OCI-M2 (cell line): ENCODE results near the gene RBPJ.
"Not testable (repeated sequence)": the region's sequence is repeated elsewhere in the genome, so short reads cannot be mapped to it uniquely, and the experiment has no call there.

Source experiments
- DNase-seq: peaks from one replicate; lab custom pipeline; 2025; ENCODE audit not compliant: unreplicated experiment; lab: John Stamatoyannopoulos, UW

RBPJ gene

DNA sequence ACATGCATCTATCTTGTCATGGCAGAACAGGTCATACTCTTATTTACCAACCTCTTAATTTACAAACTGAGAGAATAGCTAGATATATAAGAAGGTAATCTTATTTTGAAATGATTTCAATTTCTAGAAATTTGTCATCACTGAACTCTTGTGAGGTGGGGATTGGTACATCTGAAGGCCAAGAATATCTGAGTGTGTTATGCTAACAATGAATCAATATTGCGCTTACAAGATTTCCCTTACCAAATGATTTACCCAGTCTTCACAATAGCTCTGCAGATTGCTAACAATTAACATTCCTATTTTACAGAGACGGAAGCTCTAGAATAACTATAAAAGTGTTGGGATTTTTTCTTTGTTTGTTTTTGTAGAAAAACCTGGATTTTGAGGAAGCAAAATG is 48.3 kb downstream of the RBPJ start:
- no peak for DNase-seq

GRCh38 chr4:26369581-26369980 is 48.8 kb downstream of the RBPJ start:
- no peak for DNase-seq

DNA sequence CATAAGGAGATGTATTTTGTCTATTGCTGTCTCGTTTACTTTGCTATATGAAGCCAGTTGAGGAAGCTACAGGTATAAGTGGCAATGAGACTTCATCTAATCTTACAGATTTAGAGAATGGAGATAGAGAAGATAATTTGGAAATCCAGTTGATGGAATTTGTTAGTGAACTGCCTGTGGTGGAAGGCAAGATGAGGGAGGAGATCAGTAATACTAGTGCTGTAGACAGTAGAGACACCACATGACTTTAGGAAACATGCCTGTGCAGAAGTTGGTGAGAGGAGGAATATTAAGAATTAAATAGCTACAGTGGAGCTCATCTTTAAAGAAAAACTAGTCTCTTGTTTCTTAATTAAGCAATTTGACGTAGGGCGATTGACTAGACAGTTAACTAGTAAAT is 51.3 kb downstream of the RBPJ start:
- no peak for DNase-seq

GRCh38 chr4:26372525-26373172 is 51.8 kb downstream of the RBPJ start:
- DNase-seq: no peak

DNA sequence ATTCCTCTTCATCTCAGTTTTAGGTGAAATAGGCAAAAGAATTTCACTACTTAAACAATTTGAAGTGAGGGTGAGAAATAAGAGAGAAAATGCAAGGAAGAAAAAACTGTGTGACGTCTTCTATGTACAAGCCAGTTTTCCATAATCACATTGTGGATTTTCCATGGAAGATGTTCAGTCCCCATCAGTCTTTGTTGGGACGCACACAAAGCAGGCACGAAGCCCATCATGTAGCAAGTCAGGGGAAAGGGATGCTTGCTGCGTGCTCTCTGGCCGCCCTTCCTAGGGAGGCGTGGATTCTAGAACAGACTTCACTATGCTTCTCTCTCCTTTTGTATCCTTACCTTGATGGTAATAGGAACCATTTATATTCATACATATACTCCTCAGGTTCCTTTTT is 54.7 kb downstream of the RBPJ start:
- no peak for DNase-seq

GRCh38 chr4:26377328-26378311 is 56.8 kb downstream of the RBPJ start:
- no peak for DNase-seq

GRCh38 chr4:26379837-26380236 is 59.0 kb downstream of the RBPJ start:
- no peak for DNase-seq

GRCh38 chr4:26380740-26381139 is 59.9 kb downstream of the RBPJ start:
- DNase-seq: no peak

- DNase-seq: no peak
Measured at GRCh38 chr4:26384380-26385057, 63.7 kb downstream of the RBPJ start.

GRCh38 chr4:26385690-26386089 is 64.9 kb downstream of the RBPJ start:
- no peak for DNase-seq

GRCh38 chr4:26386386-26386785 is 65.6 kb downstream of the RBPJ start:
- DNase-seq: no peak

- DNase-seq: no peak
Measured at GRCh38 chr4:26388671-26389070, 67.9 kb downstream of the RBPJ start.

DNA sequence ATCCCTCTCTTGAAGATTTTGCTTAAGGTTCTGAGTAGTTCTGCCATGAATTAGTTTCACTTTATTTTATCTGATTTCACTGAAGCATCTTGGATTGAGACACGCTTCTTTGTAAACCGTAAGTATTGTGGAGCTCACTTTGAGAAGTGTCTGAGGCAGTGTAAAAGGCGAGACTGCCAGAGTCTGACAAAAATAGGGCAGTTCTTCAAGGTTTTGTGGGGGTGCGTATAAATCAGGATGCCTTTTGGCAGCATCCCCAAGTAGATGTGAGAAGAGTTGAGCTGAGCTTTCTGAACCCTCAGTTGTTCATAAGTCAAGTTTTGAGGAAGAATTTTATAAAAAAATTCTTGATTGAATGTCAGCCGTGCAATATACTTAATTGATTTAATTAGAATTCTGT is 76.3 kb downstream of the RBPJ start:
- DNase-seq: no peak

- DNase-seq: no peak
Measured at GRCh38 chr4:26400132-26400531, 79.3 kb downstream of the RBPJ start.

- not testable (repeated sequence) for DNase-seq
Measured at GRCh38 chr4:26402017-26402416, 81.2 kb downstream of the RBPJ start.

DNA sequence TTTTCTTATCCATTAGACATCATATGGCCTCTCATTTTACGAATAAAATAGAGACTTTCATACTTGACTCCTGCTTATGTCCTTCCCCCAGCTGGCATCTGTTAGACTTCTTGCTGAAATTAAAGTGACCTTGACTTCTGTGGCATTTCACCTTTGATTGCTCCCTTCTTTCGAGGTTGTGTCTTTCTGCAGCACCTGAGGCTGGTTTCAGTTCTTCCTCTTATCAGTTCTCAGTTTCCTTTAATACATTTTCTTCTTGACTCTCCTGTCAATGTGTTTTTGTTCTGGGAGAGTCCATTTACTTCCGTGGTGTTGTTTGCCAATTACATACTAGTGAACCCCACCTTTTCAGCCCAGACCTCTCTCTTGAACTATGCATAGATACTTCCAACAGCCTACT is 81.6 kb downstream of the RBPJ start:
- no peak for DNase-seq

DNA sequence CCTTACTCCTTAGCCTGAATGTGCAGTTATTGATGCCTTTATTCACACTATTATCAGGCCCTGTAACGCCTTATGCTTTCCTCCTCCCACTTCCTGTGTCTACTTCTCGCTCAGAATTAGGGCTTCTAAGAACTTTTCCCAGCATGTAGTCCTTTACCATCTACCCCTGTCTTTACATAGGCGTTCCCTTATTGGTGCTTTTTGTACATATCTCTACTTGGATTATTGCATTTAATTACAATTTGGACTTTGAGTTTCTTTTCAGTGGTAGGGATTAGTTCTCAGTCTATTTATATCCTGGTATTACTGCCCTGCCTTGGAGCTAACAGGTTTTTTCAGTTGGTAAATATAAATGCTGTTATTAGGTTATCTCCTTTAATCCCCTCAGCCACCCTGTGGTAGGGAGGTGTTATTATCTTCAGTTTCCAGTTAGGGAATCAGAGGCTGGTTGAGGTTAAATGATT is 84.0 kb downstream of the RBPJ start:
- DNase-seq: no peak

GRCh38 chr4:26406346-26406975 is 85.6 kb downstream of the RBPJ start:
- DNase-seq: no peak

GRCh38 chr4:26407476-26407875 is 86.7 kb downstream of the RBPJ start:
- no peak for DNase-seq

GRCh38 chr4:26410385-26411293 is 89.8 kb downstream of the RBPJ start:
- peak; percentile 2 for DNase-seq
